DMS53 treated with DMSO at 0.1 percent for 48 hours (cell line): ENCODE results near the gene GFRA4.

Source experiments
- DNase-seq: peaks from one replicate; lab custom pipeline; 2025; ENCODE audit not compliant: unreplicated experiment; lab: John Stamatoyannopoulos, UW

The GFRA4 gene

GRCh38 chr20:3696200-3696599 is 33.0 kb upstream of the GFRA4 start:
- no peak for DNase-seq

GRCh38 chr20:3694864-3695263 is 31.7 kb upstream of the GFRA4 start:
- no peak for DNase-seq

GRCh38 chr20:3693376-3693775 is 30.2 kb upstream of the GFRA4 start:
- no peak for DNase-seq

- no peak for DNase-seq
Observed at GRCh38 chr20:3692706-3693294, 29.6 kb upstream of the GFRA4 start.

GRCh38 chr20:3691897-3692296 is 28.7 kb upstream of the GFRA4 start:
- DNase-seq: no peak

- no peak for DNase-seq
Observed at GRCh38 chr20:3691306-3691705, 28.1 kb upstream of the GFRA4 start.

GRCh38 chr20:3690413-3690812 is 27.2 kb upstream of the GFRA4 start:
- DNase-seq: no peak

GRCh38 chr20:3689978-3690377 is 26.8 kb upstream of the GFRA4 start:
- no peak for DNase-seq

- DNase-seq: no peak
Observed at GRCh38 chr20:3687655-3688054, 24.5 kb upstream of the GFRA4 start.

GRCh38 chr20:3686867-3687321 is 23.7 kb upstream of the GFRA4 start:
- no peak for DNase-seq

GRCh38 chr20:3686421-3686820 is 23.2 kb upstream of the GFRA4 start:
- no peak for DNase-seq

GRCh38 chr20:3685341-3685740 is 22.1 kb upstream of the GFRA4 start:
- DNase-seq: no peak

- DNase-seq: no peak
Observed at GRCh38 chr20:3681931-3682781, 19.0 kb upstream of the GFRA4 start, which contains the start of gene ADAM33. Gene ADAM33, minus strand, starts transcription at chr20:3682010. Its CDS starts 6 bp downstream, at chr20:3682004.

- no peak for DNase-seq
Observed at GRCh38 chr20:3681352-3681930, 18.2 kb upstream of the GFRA4 start.

GRCh38 chr20:3680701-3681351 is 17.6 kb upstream of the GFRA4 start:
- DNase-seq: no peak

- DNase-seq: no peak
Observed at GRCh38 chr20:3679749-3680700, 16.8 kb upstream of the GFRA4 start.

GRCh38 chr20:3678856-3679720 is 15.9 kb upstream of the GFRA4 start:
- DNase-seq: no peak

- DNase-seq: no peak
Observed at GRCh38 chr20:3678198-3678597, 15.0 kb upstream of the GFRA4 start.

- DNase-seq: no peak
Observed at GRCh38 chr20:3677733-3678132, 14.5 kb upstream of the GFRA4 start.
